ENCODE data around the gene RTCA. TPM values are rescaled to one million over a fixed set of nuclear protein-coding genes. Genes with fewer than 3 reads are reported as not detected.

The RTCA gene
- total RNA-seq, 1 experiment from 2014 or later, result 26.5 TPM

- ATAC-seq (no peak), DNase-seq (ENCODE audit: low read depth, low spot score) (no peak)
- ChIA-PET POLR2A (no interaction called here), CTCF (no interaction called here), RAD21 (ENCODE audit: low non-redundant PET in 1 of 2, low total read pairs in 2 of 2, uncharacterized antibody in 2 of 2, unreplicated experiment in 2 of 2) (no interaction called here)
- Histone ChIP-seq H3K27me3 (ENCODE audit: insufficient read depth, low read length) (no peaks in the 10 kb centered on the region), H3K36me3 (ENCODE audit: control insufficient read depth in 1 of 2, insufficient read depth in 2 of 2, low read length in 2 of 2) (peaks cover 0 to 9% of the 10 kb centered on the region in 2 experiments; a peak in 2 of 4 replicates), H3K4me1 (ENCODE audit: control insufficient read depth in 1 of 2, insufficient read depth in 2 of 2, low read length in 2 of 2) (no peaks in the 10 kb centered on the region), H3K4me2 (ENCODE audit: low read length) (no peak overlapping the region), H3K9ac (ENCODE audit: low read length) (no peak overlapping the region), H3K9me2 (ENCODE audit: insufficient read depth) (no peaks in the 10 kb centered on the region), H3K4me3 (replicated peaks in 1 of 2; ENCODE audit: low read depth in 1 of 2, low read length in 2 of 2) (no peak overlapping the region), H3K79me2 (ENCODE audit: insufficient read depth, low read length) (no peaks in the 10 kb centered on the region), H3K9me3 (ENCODE audit: control insufficient read depth in 1 of 2, insufficient read depth in 1 of 2, low read depth in 1 of 2, low read length in 2 of 2) (no peaks in the 10 kb centered on the region), H4K20me1 (ENCODE audit: insufficient read depth) (no peaks in the 10 kb centered on the region), H2AFZ (ENCODE audit: low read depth, low read length, poor library complexity, severe bottlenecking) (no peak overlapping the region), H3K27ac (ENCODE audit: low read depth, low read length) (no peak overlapping the region)
- BruUV-seq (replicated peaks), result no TSS peak
- TF ChIP-seq CBX3 (IDR thresholded peaks at IDR 0.05; ENCODE audit: low read depth), result no peak
- no peak for TF ChIP-seq EZH2phosphoT487 (IDR thresholded peaks at IDR 0.05; ENCODE audit: borderline replicate concordance)
- TF ChIP-seq ZFX (IDR thresholded peaks at IDR 0.05), result no peak
- no peak for TF ChIP-seq ATF3 (IDR thresholded peaks at IDR 0.05)
- no peak for TF ChIP-seq TCF7L2 (IDR thresholded peaks at IDR 0.05; ENCODE audit: borderline replicate concordance, extremely low read depth, insufficient read depth, insufficient read length)
- no peak for TF ChIP-seq SRF (IDR thresholded peaks at IDR 0.05; ENCODE audit: low read depth)
- TF ChIP-seq, protein P1, sequence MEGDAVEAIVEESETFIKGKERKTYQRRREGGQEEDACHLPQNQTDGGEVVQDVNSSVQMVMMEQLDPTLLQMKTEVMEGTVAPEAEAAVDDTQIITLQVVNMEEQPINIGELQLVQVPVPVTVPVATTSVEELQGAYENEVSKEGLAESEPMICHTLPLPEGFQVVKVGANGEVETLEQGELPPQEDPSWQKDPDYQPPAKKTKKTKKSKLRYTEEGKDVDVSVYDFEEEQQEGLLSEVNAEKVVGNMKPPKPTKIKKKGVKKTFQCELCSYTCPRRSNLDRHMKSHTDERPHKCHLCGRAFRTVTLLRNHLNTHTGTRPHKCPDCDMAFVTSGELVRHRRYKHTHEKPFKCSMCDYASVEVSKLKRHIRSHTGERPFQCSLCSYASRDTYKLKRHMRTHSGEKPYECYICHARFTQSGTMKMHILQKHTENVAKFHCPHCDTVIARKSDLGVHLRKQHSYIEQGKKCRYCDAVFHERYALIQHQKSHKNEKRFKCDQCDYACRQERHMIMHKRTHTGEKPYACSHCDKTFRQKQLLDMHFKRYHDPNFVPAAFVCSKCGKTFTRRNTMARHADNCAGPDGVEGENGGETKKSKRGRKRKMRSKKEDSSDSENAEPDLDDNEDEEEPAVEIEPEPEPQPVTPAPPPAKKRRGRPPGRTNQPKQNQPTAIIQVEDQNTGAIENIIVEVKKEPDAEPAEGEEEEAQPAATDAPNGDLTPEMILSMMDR (IDR thresholded peaks at IDR 0.05 in 2 of 3, conservative IDR thresholded peaks at IDR 0.05 in 1 of 3; ENCODE audit: borderline replicate concordance in 1 of 3, insufficient read depth in 1 of 3, low read depth in 2 of 3, low read length in 2 of 3), result no peak
- TF ChIP-seq RAD21 (IDR thresholded peaks at IDR 0.05; ENCODE audit: low read depth), result no peak
- no peak for TF ChIP-seq FOSL1 (IDR thresholded peaks at IDR 0.05; ENCODE audit: low read depth)
- TF ChIP-seq, protein P2, sequence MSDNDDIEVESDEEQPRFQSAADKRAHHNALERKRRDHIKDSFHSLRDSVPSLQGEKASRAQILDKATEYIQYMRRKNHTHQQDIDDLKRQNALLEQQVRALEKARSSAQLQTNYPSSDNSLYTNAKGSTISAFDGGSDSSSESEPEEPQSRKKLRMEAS (IDR thresholded peaks at IDR 0.05), result no peak
- TF ChIP-seq EZH2 (IDR thresholded peaks at IDR 0.05), result no peak
- TF ChIP-seq ELF1 (IDR thresholded peaks at IDR 0.05; ENCODE audit: borderline replicate concordance, low read depth), result no peak
- intact Hi-C loops (cut with micrococcal nuclease), result no loop called here
Measured at GRCh38 chr1:100219457-100219856, 46.6 kb upstream of the RTCA start.
